HepG2 (cell line): ENCODE results near the gene CCL4. TPM values are rescaled to one million over a fixed set of nuclear protein-coding genes. Genes with fewer than 3 reads are reported as not detected.

ENCODE experiments used
- ASH2L ChIP-seq: fragments of 300-600, 200-600 bp; sonication (generic); IDR thresholded peaks from 2 replicates; pipeline ENCODE4 v1.7.0; 2017; ENCODE audit warnings: low read depth, mild to moderate bottlenecking, moderate library complexity, mixed read lengths, low read length; ENCODE audit not compliant: insufficient read length
- CBX2 ChIP-seq, 2 experiments: fragments of 200-600 bp in 1 of 2; sonication (generic); formaldehyde crosslinking in 1 of 2; IDR thresholded peaks; 2 replicates each; pipeline versions ENCODE4 v1.7.0 to v1.8.1; 2018 to 2022; ENCODE audit warnings: low read depth in 2 of 2, low read length in 1 of 2, mild to moderate bottlenecking in 1 of 2, missing genetic modification reagents in 1 of 2
- CBX5 ChIP-seq: sonication (generic); formaldehyde crosslinking; IDR thresholded peaks from 2 replicates; pipeline ENCODE4 v1.4.0; 2020; ENCODE audit warnings: missing genetic modification reagents, borderline replicate concordance
- HNRNPL ChIP-seq: fragments of 200-400 bp; formaldehyde crosslinking; IDR thresholded peaks from 2 replicates; pipeline ENCODE4 v1.6.1; 2017; ENCODE audit warnings: mild to moderate bottlenecking, low read depth, low read length
- KDM4B ChIP-seq: sonication (generic); formaldehyde crosslinking; IDR thresholded peaks from 2 replicates; pipeline ENCODE4 v1.4.0; 2020; ENCODE audit warnings: missing genetic modification reagents
- KDM5B ChIP-seq: sonication (generic); formaldehyde crosslinking; IDR thresholded peaks from 2 replicates; pipeline ENCODE4 v1.4.0; 2020; ENCODE audit warnings: missing genetic modification reagents, mild to moderate bottlenecking, borderline replicate concordance
- MBNL3 ChIP-seq: fragments of 250-450 bp; sonication (Bioruptor Pico); conservative IDR thresholded peaks from 2 replicates; pipeline ENCODE4 v1.8.0; 2022; ENCODE audit warnings: mild to moderate bottlenecking, inconsistent platforms
- MTA1 ChIP-seq: sonication (generic); formaldehyde crosslinking; IDR thresholded peaks from 2 replicates; pipeline ENCODE4 v1.4.0; 2020; ENCODE audit warnings: missing genetic modification reagents, mild to moderate bottlenecking, borderline replicate concordance
- NFKB2 ChIP-seq: sonication (generic); formaldehyde crosslinking; IDR thresholded peaks from 2 replicates; pipeline ENCODE4 v1.4.0; 2020; ENCODE audit warnings: missing genetic modification reagents, borderline replicate concordance
- NPAS2 ChIP-seq: sonication (generic); formaldehyde crosslinking; IDR thresholded peaks from 2 replicates; pipeline ENCODE4 v1.8.0; 2022; ENCODE audit warnings: mild to moderate bottlenecking, missing genetic modification reagents, borderline replicate concordance
- NR2C2 ChIP-seq: sonication (generic); formaldehyde crosslinking; IDR thresholded peaks from 2 replicates; pipeline ENCODE4 v1.4.0; 2020; ENCODE audit warnings: missing genetic modification reagents, mild to moderate bottlenecking, moderate library complexity, borderline replicate concordance
- PHF21A ChIP-seq: sonication (generic); formaldehyde crosslinking; IDR thresholded peaks from 2 replicates; pipeline ENCODE4 v1.5.0; 2020; ENCODE audit warnings: mild to moderate bottlenecking, missing genetic modification reagents
- RFX1 ChIP-seq: fragments of 450-650 bp; IDR thresholded peaks from 2 replicates; pipeline ENCODE4 v1.6.1; 2017
- RXRB ChIP-seq: IDR thresholded peaks from 2 replicates; pipeline ENCODE4 v1.6.1; 2016; ENCODE audit warnings: borderline replicate concordance, missing genetic modification reagents, missing compliant biosample characterization
- SALL1 ChIP-seq: sonication (generic); formaldehyde crosslinking; IDR thresholded peaks from 2 replicates; pipeline ENCODE4 v1.8.0; 2022; ENCODE audit warnings: mild to moderate bottlenecking, missing genetic modification reagents
- SALL2 ChIP-seq: sonication (generic); formaldehyde crosslinking; IDR thresholded peaks from 2 replicates; pipeline ENCODE4 v1.8.1; 2023; ENCODE audit warnings: mild to moderate bottlenecking, missing genetic modification reagents, inconsistent platforms
- ZEB1 ChIP-seq: IDR thresholded peaks from 2 replicates; pipeline ENCODE4 v1.6.1; 2012; ENCODE audit warnings: mild to moderate bottlenecking, low read depth, inconsistent platforms; ENCODE audit not compliant: insufficient replicate concordance
- ZFP36 ChIP-seq: fragments of 150-350 bp; IDR thresholded peaks from 2 replicates; pipeline ENCODE4 v1.6.1; 2018; ENCODE audit warnings: borderline replicate concordance, low read length, low read depth; ENCODE audit not compliant: partially characterized antibody
- ZNF3 ChIP-seq: IDR thresholded peaks from 2 replicates; pipeline ENCODE4 v1.7.0; 2017; ENCODE audit warnings: inconsistent platforms
- ZNF629 ChIP-seq: sonication (generic); formaldehyde crosslinking; conservative IDR thresholded peaks from 2 replicates; pipeline ENCODE4 v1.5.0; 2020; ENCODE audit warnings: missing genetic modification reagents
- ZNF674 ChIP-seq: sonication (generic); formaldehyde crosslinking; IDR thresholded peaks from 2 replicates; pipeline ENCODE4 v1.5.0; 2020; ENCODE audit warnings: low read depth, mild to moderate bottlenecking, missing genetic modification reagents
- ZNF761 ChIP-seq: sonication (generic); formaldehyde crosslinking; conservative IDR thresholded peaks from 2 replicates; pipeline ENCODE4 v1.4.0; 2020; ENCODE audit warnings: mild to moderate bottlenecking, missing genetic modification reagents
- polyA plus RNA-seq, 8 experiments: library from polyadenylated mRNA; depleted of rRNA in 3 of 8; stranded (reverse) in 7 of 8; unstranded in 1 of 8; fragments of >200 nt; fragmentation: Illumina TruSeq in 4 of 8; extraction: Trizol in 4 of 8; gene quantifications; 2 replicates each; pipeline versions ENCODE4 v1.2.1 to v1.2.3, GENCODE V29; 2011 to 2016; ENCODE audit warnings: low read depth in 4 of 8, missing spikeins in 1 of 8, mixed read lengths in 1 of 8; ENCODE audit not compliant: insufficient read depth in 1 of 8
- total RNA-seq, 5 experiments: library from RNA; depleted of rRNA; stranded (reverse); fragments of >200 nt; fragmentation: Illumina TruSeq; extraction: Trizol; gene quantifications; 2 replicates each; pipeline ENCODE4 v1.2.3, GENCODE V29; 2016; ENCODE audit warnings: low read depth in 1 of 5
- TF ChIP-seq, protein P1 (sequence below): sonication (generic); formaldehyde crosslinking; IDR thresholded peaks from 2 replicates; pipeline ENCODE4 v1.4.0; 2020; ENCODE audit warnings: missing genetic modification reagents
- TF ChIP-seq, protein P2 (sequence below): sonication (generic); formaldehyde crosslinking; IDR thresholded peaks from 2 replicates; pipeline ENCODE4 v1.4.0; 2020; ENCODE audit warnings: missing genetic modification reagents, mild to moderate bottlenecking, borderline replicate concordance

CCL4 gene
- total and polyA plus RNA-seq, 2 of the 13 experiments (the other 11 are each of a cell fraction or from before 2014, with no cell fraction given), result not detected

- TF ChIP-seq RXRB (no peak), SALL1 (CRISPR knock-in tag) (peak; percentile 30; the same call in 1 of the 2 replicates), ZEB1 (no peak), CBX5 (CRISPR knock-in tag) (no peak), SALL2 (CRISPR knock-in tag) (no peak), ZNF629 (CRISPR knock-in tag) (no peak), ASH2L (no peak), PHF21A (no peak), MBNL3 (CRISPR knock-in tag) (no peak), ZNF674 (CRISPR knock-in tag) (no peak), NFKB2 (no peak), ZNF761 (no peak), MTA1 (CRISPR knock-in tag) (no peak), KDM4B (CRISPR knock-in tag) (no peak), RFX1 (no peak), ZNF3 (CRISPR knock-in tag) (no peak), HNRNPL (no peak), CBX2 (IDR thresholded peaks at IDR 0.05; ENCODE audit: low read depth, low read length) (no peak), CBX2 (CRISPR knock-in tag; IDR thresholded peaks at IDR 0.05; ENCODE audit: low read depth) (no peak), KDM5B (CRISPR knock-in tag) (no peak), ZFP36 (no peak), NPAS2 (CRISPR knock-in tag) (no peak), NR2C2 (CRISPR knock-in tag) (no peak)
- TF ChIP-seq, protein P1, sequence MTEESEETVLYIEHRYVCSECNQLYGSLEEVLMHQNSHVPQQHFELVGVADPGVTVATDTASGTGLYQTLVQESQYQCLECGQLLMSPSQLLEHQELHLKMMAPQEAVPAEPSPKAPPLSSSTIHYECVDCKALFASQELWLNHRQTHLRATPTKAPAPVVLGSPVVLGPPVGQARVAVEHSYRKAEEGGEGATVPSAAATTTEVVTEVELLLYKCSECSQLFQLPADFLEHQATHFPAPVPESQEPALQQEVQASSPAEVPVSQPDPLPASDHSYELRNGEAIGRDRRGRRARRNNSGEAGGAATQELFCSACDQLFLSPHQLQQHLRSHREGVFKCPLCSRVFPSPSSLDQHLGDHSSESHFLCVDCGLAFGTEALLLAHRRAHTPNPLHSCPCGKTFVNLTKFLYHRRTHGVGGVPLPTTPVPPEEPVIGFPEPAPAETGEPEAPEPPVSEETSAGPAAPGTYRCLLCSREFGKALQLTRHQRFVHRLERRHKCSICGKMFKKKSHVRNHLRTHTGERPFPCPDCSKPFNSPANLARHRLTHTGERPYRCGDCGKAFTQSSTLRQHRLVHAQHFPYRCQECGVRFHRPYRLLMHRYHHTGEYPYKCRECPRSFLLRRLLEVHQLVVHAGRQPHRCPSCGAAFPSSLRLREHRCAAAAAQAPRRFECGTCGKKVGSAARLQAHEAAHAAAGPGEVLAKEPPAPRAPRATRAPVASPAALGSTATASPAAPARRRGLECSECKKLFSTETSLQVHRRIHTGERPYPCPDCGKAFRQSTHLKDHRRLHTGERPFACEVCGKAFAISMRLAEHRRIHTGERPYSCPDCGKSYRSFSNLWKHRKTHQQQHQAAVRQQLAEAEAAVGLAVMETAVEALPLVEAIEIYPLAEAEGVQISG, result no peak
- TF ChIP-seq, protein P2, sequence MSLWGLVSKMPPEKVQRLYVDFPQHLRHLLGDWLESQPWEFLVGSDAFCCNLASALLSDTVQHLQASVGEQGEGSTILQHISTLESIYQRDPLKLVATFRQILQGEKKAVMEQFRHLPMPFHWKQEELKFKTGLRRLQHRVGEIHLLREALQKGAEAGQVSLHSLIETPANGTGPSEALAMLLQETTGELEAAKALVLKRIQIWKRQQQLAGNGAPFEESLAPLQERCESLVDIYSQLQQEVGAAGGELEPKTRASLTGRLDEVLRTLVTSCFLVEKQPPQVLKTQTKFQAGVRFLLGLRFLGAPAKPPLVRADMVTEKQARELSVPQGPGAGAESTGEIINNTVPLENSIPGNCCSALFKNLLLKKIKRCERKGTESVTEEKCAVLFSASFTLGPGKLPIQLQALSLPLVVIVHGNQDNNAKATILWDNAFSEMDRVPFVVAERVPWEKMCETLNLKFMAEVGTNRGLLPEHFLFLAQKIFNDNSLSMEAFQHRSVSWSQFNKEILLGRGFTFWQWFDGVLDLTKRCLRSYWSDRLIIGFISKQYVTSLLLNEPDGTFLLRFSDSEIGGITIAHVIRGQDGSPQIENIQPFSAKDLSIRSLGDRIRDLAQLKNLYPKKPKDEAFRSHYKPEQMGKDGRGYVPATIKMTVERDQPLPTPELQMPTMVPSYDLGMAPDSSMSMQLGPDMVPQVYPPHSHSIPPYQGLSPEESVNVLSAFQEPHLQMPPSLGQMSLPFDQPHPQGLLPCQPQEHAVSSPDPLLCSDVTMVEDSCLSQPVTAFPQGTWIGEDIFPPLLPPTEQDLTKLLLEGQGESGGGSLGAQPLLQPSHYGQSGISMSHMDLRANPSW (CRISPR knock-in tag), result no peak
Observed at GRCh38 chr17:36072431-36073121, 31.1 kb upstream of the CCL4 start (continued).
